ENCODE results near the gene RTP5. TPM values are rescaled to one million over a fixed set of nuclear protein-coding genes. Genes with fewer than 3 reads are reported as not detected.
A peak's percentile ranks its signal among the peaks of the same experiment; 100 is the strongest.
"Not testable (repeated sequence)": the region's sequence is repeated elsewhere in the genome, so short reads cannot be mapped to it uniquely, and the experiment has no call there.

RTP5 gene
- total RNA-seq, result 0.08 TPM
- long read RNA-seq, result 0 reads

- DNase-seq (ENCODE audit: low spot score), result no peak
- intact Hi-C loops (cut with DNase I), result no loop called here
Measured at GRCh38 chr2:241869087-241869961, at the start of gene RTP5. Gene RTP5, plus strand, starts transcription at chr2:241869729. Its CDS starts 28 bp downstream, at chr2:241869757.

GRCh38 chr2:241819947-241820624 is 49.4 kb upstream of the RTP5 start:
- DNase-seq (ENCODE audit: low spot score), result peak; percentile 61
- intact Hi-C loops (cut with DNase I), result not testable (repeated sequence)

GRCh38 chr2:241820625-241821384 is 48.7 kb upstream of the RTP5 start:
- intact Hi-C loops (cut with DNase I), result no loop called here
- peak; percentile 51 for DNase-seq (ENCODE audit: low spot score)

GRCh38 chr2:241821460-241822263 is 47.9 kb upstream of the RTP5 start:
- peak; percentile 36 for DNase-seq (ENCODE audit: low spot score)
- intact Hi-C loops (cut with DNase I), result no loop called here

- intact Hi-C loops (cut with DNase I), result no loop called here
- DNase-seq (ENCODE audit: low spot score), result peak; percentile 46
Measured at GRCh38 chr2:241822264-241822623, 47.3 kb upstream of the RTP5 start.

GRCh38 chr2:241823531-241824437 is 45.7 kb upstream of the RTP5 start:
- intact Hi-C loops (cut with DNase I), result not testable (repeated sequence)

GRCh38 chr2:241827394-241827793 is 42.1 kb upstream of the RTP5 start:
- no peak for DNase-seq (ENCODE audit: low spot score)
- intact Hi-C loops (cut with DNase I), result no loop called here

More at GRCh38 chr2:241823531-241824437, 45.7 kb upstream of the RTP5 start:
- peak; percentile 49 for DNase-seq (ENCODE audit: low spot score)

GRCh38 chr2:241833101-241833663 is 36.3 kb upstream of the RTP5 start:
- intact Hi-C loops (cut with DNase I), result no loop called here
- peak; percentile 10 for DNase-seq (ENCODE audit: low spot score)

GRCh38 chr2:241833756-241834526 is 35.6 kb upstream of the RTP5 start:
- DNase-seq (ENCODE audit: low spot score), result peak; percentile 50
- intact Hi-C loops (cut with DNase I), result not testable (repeated sequence)

GRCh38 chr2:241834527-241835210 is 34.9 kb upstream of the RTP5 start:
- no peak for DNase-seq (ENCODE audit: low spot score)
- intact Hi-C loops (cut with DNase I), result no loop called here

GRCh38 chr2:241835611-241836010 is 33.9 kb upstream of the RTP5 start:
- peak; percentile 15 for DNase-seq (ENCODE audit: low spot score)
- intact Hi-C loops (cut with DNase I), result no loop called here

- intact Hi-C loops (cut with DNase I), result no loop called here
- no peak for DNase-seq (ENCODE audit: low spot score)
Measured at GRCh38 chr2:241836292-241836691, 33.2 kb upstream of the RTP5 start.

GRCh38 chr2:241837197-241837965 is 32.1 kb upstream of the RTP5 start:
- intact Hi-C loops (cut with DNase I), result no loop called here
- peak; percentile 24 for DNase-seq (ENCODE audit: low spot score)

- intact Hi-C loops (cut with DNase I), result loop anchor here (1.0 kb wide), 1 partner anchor 18 kb away; no protein-coding TSS in a partner anchor
- DNase-seq (ENCODE audit: low spot score), result peak; percentile 74
Measured at GRCh38 chr2:241841181-241842066, 28.1 kb upstream of the RTP5 start.

- no peak for DNase-seq (ENCODE audit: low spot score)
- intact Hi-C loops (cut with DNase I), result no loop called here
Measured at GRCh38 chr2:241842067-241842415, 27.5 kb upstream of the RTP5 start.
